Liver (tissue), 3 donors: ENCODE data around the gene CCDC201.

Experiments used
- CTCF ChIP-seq: fragments of 150-350 bp; IDR thresholded peaks from 2 replicates; pipeline ENCODE4 v1.5.1; 2017; ENCODE audit warnings: improper control_type of control experiment, low read depth, low read length; ENCODE audit not compliant: missing input control
- TAF1 ChIP-seq: conservative IDR thresholded peaks from 2 replicates; pipeline ENCODE4 v1.6.1; 2016; ENCODE audit warnings: antibody characterized with exemption, mild to moderate bottlenecking
- donor health status: healthy.
- donor health status: healthy.

GRCh38 chr7:45878457-45879144 lies 5.7 kb upstream of the CCDC201 start:
- TF ChIP-seq CTCF (no peak), TAF1 (no peak)
